Lower lobe of right lung (tissue), 2 donors: ENCODE measurements around the gene NRG2. TPM values are rescaled to one million over a fixed set of nuclear protein-coding genes. Genes with fewer than 3 reads are reported as not detected.
A peak's percentile ranks its signal among the peaks of the same experiment; 100 is the strongest.

Experiments used
- ATAC-seq, 2 donors: fragments of 200-7000 bp; cut with Tn5 transposase; one replicate each; pipeline ENCODE4 v1.9.1; 2020 to 2022; ENCODE audit warnings: mild to moderate bottlenecking in 2 of 2, moderate library complexity in 2 of 2
- DNase-seq: peaks from one replicate; pipeline ENCODE4 v3.0.0-alpha.2; 2020
- H3K27ac ChIP-seq: fragments of 200-600 bp; one replicate; pipeline ENCODE4 v1.8.0; 2022
- H3K27me3 ChIP-seq: fragments of 200-600 bp; one replicate; pipeline ENCODE4 v1.8.0; 2022; ENCODE audit warnings: low read depth
- H3K36me3 ChIP-seq: fragments of 200-600 bp; one replicate; pipeline ENCODE4 v1.8.0; 2022; ENCODE audit warnings: mild to moderate bottlenecking
- H3K4me1 ChIP-seq: fragments of 200-600 bp; one replicate; pipeline ENCODE4 v1.8.0; 2022
- H3K4me3 ChIP-seq: fragments of 200-600 bp; one replicate; pipeline ENCODE4 v1.8.0; 2022; ENCODE audit warnings: mild to moderate bottlenecking
- H3K9me3 ChIP-seq: fragments of 200-600 bp; one replicate; pipeline ENCODE4 v1.8.0; 2022
- intact Hi-C: fragments of 100-400 bp; cut with DNase I; formaldehyde crosslinking; loops from one replicate; pipeline ENCODE4 v1.11.0; 2022
- total RNA-seq: library from RNA; stranded (reverse); fragmentation: NEBNext Ultra II Directional; extraction: Animal tissue kit (Norgen Biotek cat#: 25700); gene quantifications from one replicate; pipeline ENCODE4 v1.2.1, GENCODE V29; 2021
- TF ChIP-seq, protein P1 (sequence below): fragments of 200-600 bp; IDR thresholded peaks from one replicate; pipeline ENCODE4 v1.8.0; 2022; ENCODE audit warnings: antibody characterized with exemption, mild to moderate bottlenecking
- donor health status: DM: no; HTN: yes; CAD: no; lungs with severe emphysema.

Gene NRG2
- total RNA-seq, 1 donor from 2014 or later = 1.6 TPM

DNA sequence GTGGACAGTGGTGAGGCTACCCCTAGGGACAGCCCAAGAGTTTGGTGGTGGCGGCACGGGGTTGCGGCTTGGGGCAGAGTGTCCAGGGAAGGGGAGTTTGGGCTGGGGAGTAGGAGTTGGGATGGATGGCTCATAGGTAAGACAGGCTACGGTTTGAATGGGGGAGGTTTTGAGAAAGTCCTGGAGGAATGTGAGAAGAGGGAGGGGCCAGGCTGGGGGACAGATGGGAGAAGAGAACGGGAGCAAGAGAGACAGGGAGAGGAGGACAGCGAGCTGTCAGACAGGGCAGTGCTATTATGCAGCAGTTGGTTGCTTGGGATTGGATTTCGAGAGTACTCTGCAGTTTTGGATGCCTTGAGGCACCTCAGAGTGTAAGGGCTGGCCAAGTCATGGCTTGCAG lies 223.0 kb downstream of the NRG2 start:
- H3K4me3 ChIP-seq = no peak overlapping the region
- TF ChIP-seq, protein P1, sequence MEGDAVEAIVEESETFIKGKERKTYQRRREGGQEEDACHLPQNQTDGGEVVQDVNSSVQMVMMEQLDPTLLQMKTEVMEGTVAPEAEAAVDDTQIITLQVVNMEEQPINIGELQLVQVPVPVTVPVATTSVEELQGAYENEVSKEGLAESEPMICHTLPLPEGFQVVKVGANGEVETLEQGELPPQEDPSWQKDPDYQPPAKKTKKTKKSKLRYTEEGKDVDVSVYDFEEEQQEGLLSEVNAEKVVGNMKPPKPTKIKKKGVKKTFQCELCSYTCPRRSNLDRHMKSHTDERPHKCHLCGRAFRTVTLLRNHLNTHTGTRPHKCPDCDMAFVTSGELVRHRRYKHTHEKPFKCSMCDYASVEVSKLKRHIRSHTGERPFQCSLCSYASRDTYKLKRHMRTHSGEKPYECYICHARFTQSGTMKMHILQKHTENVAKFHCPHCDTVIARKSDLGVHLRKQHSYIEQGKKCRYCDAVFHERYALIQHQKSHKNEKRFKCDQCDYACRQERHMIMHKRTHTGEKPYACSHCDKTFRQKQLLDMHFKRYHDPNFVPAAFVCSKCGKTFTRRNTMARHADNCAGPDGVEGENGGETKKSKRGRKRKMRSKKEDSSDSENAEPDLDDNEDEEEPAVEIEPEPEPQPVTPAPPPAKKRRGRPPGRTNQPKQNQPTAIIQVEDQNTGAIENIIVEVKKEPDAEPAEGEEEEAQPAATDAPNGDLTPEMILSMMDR = no peak
- intact Hi-C loops = no loop called here
- H3K4me1 ChIP-seq = no peaks in the 10 kb centered on the region
- no peak for DNase-seq
- H3K27ac ChIP-seq = no peak overlapping the region
- ATAC-seq = no peak
- peaks cover 10% of the 10 kb centered on the region for H3K9me3 ChIP-seq
- no peaks in the 10 kb centered on the region for H3K27me3 ChIP-seq
- no peaks in the 10 kb centered on the region for H3K36me3 ChIP-seq

DNA sequence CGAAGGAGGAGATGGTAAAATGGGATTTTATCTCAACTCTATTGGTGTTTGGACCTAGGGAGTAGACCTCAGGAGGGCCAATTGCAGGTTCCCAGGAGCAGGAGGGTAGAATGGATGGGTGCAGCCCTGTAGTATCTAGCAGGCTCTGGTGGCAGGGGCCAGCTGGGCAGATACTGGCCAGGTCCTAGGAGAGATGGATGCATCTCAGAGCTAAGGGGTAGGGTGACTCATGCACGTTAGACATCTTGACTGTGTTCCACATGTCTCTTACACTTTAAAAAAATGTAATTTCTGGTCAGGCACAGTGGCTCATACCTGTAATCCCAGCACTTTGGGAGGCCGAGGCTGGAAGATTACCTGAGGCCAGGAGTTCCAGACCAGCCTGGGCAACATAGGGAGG lies 225.1 kb downstream of the NRG2 start:
- no peak for DNase-seq
- Histone ChIP-seq H3K4me1 (no peaks in the 10 kb centered on the region), H3K27ac (no peak overlapping the region), H3K4me3 (no peak overlapping the region), H3K27me3 (no peaks in the 10 kb centered on the region), H3K9me3 (peaks cover 10% of the 10 kb centered on the region), H3K36me3 (no peaks in the 10 kb centered on the region)
- intact Hi-C loops = no loop called here
- no peak for ATAC-seq
- TF ChIP-seq, protein P1 = no peak

DNA sequence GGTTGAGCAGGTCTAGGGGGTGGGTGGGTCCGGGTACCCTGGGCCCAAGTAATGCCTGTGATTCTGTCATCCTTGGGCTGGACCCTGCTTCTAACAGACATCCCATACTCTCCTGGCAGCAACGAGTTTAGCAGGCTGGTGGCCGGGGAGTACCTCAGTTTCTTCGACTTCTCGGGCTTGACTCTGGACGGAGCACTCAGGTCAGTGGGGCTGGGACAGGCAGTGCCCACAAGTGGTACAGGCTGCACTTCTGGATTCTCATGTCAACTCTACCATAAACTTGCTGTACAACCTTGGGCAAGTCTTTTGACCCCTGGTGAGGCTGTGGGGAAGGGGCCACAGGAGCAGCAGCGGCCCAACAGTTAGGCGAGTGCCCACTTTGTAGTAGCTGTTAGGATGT lies 225.7 kb downstream of the NRG2 start:
- DNase-seq = no peak
- Histone ChIP-seq H3K27me3 (no peaks in the 10 kb centered on the region), H3K4me1 (no peaks in the 10 kb centered on the region), H3K36me3 (no peaks in the 10 kb centered on the region), H3K9me3 (peaks cover 10% of the 10 kb centered on the region), H3K27ac (no peak overlapping the region), H3K4me3 (no peak overlapping the region)
- TF ChIP-seq, protein P1 = no peak
- intact Hi-C loops = no loop called here
- ATAC-seq = no peak

DNA sequence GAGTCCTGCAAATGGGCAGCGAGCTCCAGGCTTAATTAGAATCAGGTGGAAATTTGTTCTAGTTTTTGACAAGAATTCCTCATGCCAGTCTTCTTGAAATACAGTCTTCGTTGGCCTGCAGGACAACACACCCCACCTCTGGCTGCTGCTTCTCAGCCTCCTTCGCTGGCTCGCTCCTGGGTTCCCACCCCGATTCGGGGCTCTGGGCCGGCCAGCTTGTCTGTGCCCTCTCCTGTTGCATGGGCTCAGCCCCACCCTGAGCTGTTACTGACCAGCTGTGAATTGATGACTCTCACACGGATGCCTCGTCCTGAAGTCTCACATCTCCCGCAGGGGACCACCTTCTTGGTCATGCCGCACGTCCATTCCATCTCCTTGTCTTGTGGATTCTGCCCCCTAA lies 226.5 kb downstream of the NRG2 start:
- intact Hi-C loops = no loop called here
- ATAC-seq (no peak), DNase-seq (no peak)
- TF ChIP-seq, protein P1 = no peak
- Histone ChIP-seq H3K4me1 (no peaks in the 10 kb centered on the region), H3K4me3 (no peak overlapping the region), H3K27me3 (no peaks in the 10 kb centered on the region), H3K36me3 (no peaks in the 10 kb centered on the region), H3K9me3 (peaks cover 10% of the 10 kb centered on the region), H3K27ac (no peak overlapping the region)

DNA sequence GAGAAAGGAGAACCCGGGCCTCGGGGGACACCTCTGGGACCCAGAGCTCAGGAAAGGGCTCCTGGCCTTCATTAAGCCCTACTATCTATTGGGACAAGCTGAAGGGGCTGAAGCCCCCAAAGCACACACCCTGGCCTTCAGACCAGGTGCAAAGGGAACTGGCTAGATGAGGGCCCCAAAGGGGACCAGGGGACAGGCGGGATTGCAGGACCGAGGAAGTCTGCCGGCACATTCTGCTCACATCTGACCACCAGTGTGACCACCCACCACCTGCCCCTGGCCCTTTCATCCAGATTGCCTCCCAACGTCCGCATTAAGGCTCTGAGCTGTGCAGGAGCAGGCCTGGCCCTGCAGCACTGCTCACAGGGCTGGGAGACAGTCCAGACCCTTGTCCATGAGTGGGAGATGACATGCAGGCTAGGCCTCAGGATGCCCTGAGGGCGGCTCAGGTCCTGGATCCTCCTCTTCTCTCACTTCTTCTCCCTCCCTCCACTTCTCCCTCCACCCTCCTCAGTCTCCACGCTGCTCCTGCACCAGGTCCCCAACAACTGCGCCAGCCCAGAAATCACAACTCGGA lies 228.3 kb downstream of the NRG2 start:
- intact Hi-C loops = no loop called here
- Histone ChIP-seq H3K4me3 (no peak overlapping the region), H3K36me3 (no peaks in the 10 kb centered on the region), H3K4me1 (no peaks in the 10 kb centered on the region), H3K27ac (no peak overlapping the region), H3K9me3 (peaks cover 10% of the 10 kb centered on the region), H3K27me3 (no peaks in the 10 kb centered on the region)
- no peak for ATAC-seq
- DNase-seq = peak; percentile 29
- TF ChIP-seq, protein P1 = no peak

DNA sequence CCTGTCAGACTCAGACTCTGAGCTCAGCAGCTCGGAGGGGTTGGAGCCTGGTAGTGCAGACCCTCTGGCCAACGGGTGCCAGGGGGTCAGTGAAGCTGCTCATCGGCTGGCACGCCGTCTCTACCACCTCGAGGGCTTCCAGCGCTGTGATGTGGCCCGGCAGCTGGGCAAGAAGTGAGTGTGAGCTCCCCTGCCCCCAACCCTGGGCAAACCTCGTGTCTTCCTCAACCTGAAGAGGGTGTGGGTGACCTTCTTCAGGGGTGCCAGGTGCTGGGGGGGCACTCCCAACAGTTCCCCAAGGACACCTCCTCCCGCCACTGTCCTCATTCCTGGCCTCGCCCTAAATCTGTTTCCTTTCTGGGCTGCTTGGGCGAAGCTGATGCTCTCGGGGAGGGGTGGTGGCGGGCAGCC lies 228.9 kb downstream of the NRG2 start:
- TF ChIP-seq, protein P1 = no peak
- peak; percentile 26 for DNase-seq
- Histone ChIP-seq H3K4me3 (no peak overlapping the region), H3K36me3 (no peaks in the 10 kb centered on the region), H3K27ac (no peak overlapping the region), H3K27me3 (peaks cover 5% of the 10 kb centered on the region), H3K4me1 (no peaks in the 10 kb centered on the region), H3K9me3 (peaks cover 10% of the 10 kb centered on the region)
- intact Hi-C loops = no loop called here
- ATAC-seq = no peak
